WTC11 (cell line): ENCODE data around the gene CRB2. TPM values are rescaled to one million over a fixed set of nuclear protein-coding genes. Genes with fewer than 3 reads are reported as not detected.

Source experiments
- ATAC-seq: fragments of 200-7000 bp; cut with Tn5 transposase; 2 replicates; pipeline ENCODE4 v1.10.0; 2021; ENCODE audit warnings: mild to moderate bottlenecking, moderate library complexity
- CTCF ChIA-PET: fragments of 300-600 bp; sonication (Branson Sonifier 250); formaldehyde crosslinking; loops from one replicate; lab custom pipeline; 2021; ENCODE audit warnings: antibody characterized with exemption; lab: Charles Lee
- POLR2A ChIA-PET: fragments of 350-600 bp; sonication (Branson Sonifier 250); formaldehyde crosslinking; loops from one replicate; lab custom pipeline; 2021; ENCODE audit warnings: antibody characterized with exemption; lab: Charles Lee
- DNase-seq: peaks from one replicate; pipeline ENCODE4 v3.0.0; 2021; ENCODE audit warnings: low spot score
- H3K27ac Mint-ChIP-seq: 2 replicates; pipeline ENCODE4 v1.8.0; 2021; ENCODE audit warnings: mixed read lengths
- H3K27me3 Mint-ChIP-seq: 2 replicates; pipeline ENCODE4 v1.8.0; 2021; ENCODE audit warnings: low read depth, mild to moderate bottlenecking, moderate library complexity, mixed read lengths
- H3K36me3 Mint-ChIP-seq: 2 replicates; pipeline ENCODE4 v1.8.0; 2021; ENCODE audit warnings: mixed read lengths
- H3K4me1 Mint-ChIP-seq: 2 replicates; pipeline ENCODE4 v1.8.0; 2022; ENCODE audit warnings: mixed read lengths
- H3K4me3 Mint-ChIP-seq: 2 replicates; pipeline ENCODE4 v1.8.0; 2021; ENCODE audit warnings: mild to moderate bottlenecking, moderate library complexity, mixed read lengths
- H3K9me3 Mint-ChIP-seq: 2 replicates; pipeline ENCODE4 v1.8.0; 2021; ENCODE audit warnings: mixed read lengths
- AR ChIP-seq: fragments of 250-450 bp; sonication (Bioruptor Pico); IDR thresholded peaks from 2 replicates; pipeline ENCODE4 v1.9.0; 2021; ENCODE audit warnings: mild to moderate bottlenecking
- CREB1 ChIP-seq: sonication (generic); formaldehyde crosslinking; IDR thresholded peaks from 2 replicates; pipeline ENCODE4 v1.8.0; 2023; ENCODE audit warnings: mild to moderate bottlenecking, missing genetic modification reagents
- CTCF ChIP-seq: fragments of 200-600 bp; IDR thresholded peaks from 2 replicates; pipeline ENCODE4 v1.8.0; 2022; ENCODE audit warnings: antibody characterized with exemption
- ERG ChIP-seq: fragments of 250-450 bp; sonication (Bioruptor Pico); IDR thresholded peaks from 2 replicates; pipeline ENCODE4 v1.8.0; 2021; ENCODE audit warnings: mild to moderate bottlenecking
- IRF1 ChIP-seq: sonication (generic); formaldehyde crosslinking; IDR thresholded peaks from 2 replicates; pipeline ENCODE4 v1.8.0; 2023; ENCODE audit warnings: missing genetic modification reagents
- MAX ChIP-seq: sonication (generic); formaldehyde crosslinking; IDR thresholded peaks from 2 replicates; pipeline ENCODE4 v1.8.0; 2022; ENCODE audit warnings: mild to moderate bottlenecking, missing genetic modification reagents
- ZBTB43 ChIP-seq: sonication (generic); formaldehyde crosslinking; IDR thresholded peaks from 2 replicates; pipeline ENCODE4 v1.8.1; 2023; ENCODE audit warnings: mild to moderate bottlenecking, missing genetic modification reagents
- ZNF219 ChIP-seq: sonication (generic); formaldehyde crosslinking; IDR thresholded peaks from 2 replicates; pipeline ENCODE4 v1.8.0; 2023; ENCODE audit warnings: missing genetic modification reagents, mild to moderate bottlenecking, borderline replicate concordance
- ZNF317 ChIP-seq: sonication (generic); formaldehyde crosslinking; IDR thresholded peaks from 2 replicates; pipeline ENCODE4 v1.8.1; 2023; ENCODE audit warnings: low read depth, mild to moderate bottlenecking, moderate library complexity, missing genetic modification reagents, borderline replicate concordance
- ZNF396 ChIP-seq: fragments of 250-450 bp; sonication (Bioruptor Pico); IDR thresholded peaks from 2 replicates; pipeline ENCODE4 v1.8.0; 2021; ENCODE audit warnings: mild to moderate bottlenecking, moderate library complexity, borderline replicate concordance
- ZNF416 ChIP-seq: fragments of 250-450 bp; sonication (Bioruptor Pico); IDR thresholded peaks from 2 replicates; pipeline ENCODE4 v1.9.0; 2021; ENCODE audit warnings: mild to moderate bottlenecking, inconsistent platforms
- ZNF532 ChIP-seq: fragments of 250-450 bp; sonication (Bioruptor Pico); IDR thresholded peaks from 2 replicates; pipeline ENCODE4 v1.9.0; 2021; ENCODE audit warnings: mild to moderate bottlenecking, borderline replicate concordance
- total RNA-seq: library from RNA; stranded (reverse); gene quantifications from 3 replicates; pipeline ENCODE4 v1.2.3, GENCODE V29; 2021

Gene CRB2
- total RNA-seq, 1 experiment from 2014 or later, result 3.5 TPM

- POLR2A ChIA-PET, result no interaction called here
- Mint-ChIP-seq H3K9me3 (no peaks in the 10 kb centered on the region), H3K4me3 (no peak overlapping the region), H3K36me3 (no peaks in the 10 kb centered on the region), H3K27ac (no peak overlapping the region), H3K27me3 (peaks cover 39% of the 10 kb centered on the region), H3K4me1 (peaks cover 14% of the 10 kb centered on the region)
- CTCF ChIA-PET, result interaction anchor here (0.8 to 2.5 kb wide), 6 partner anchors 14 to 665 kb away, joined by 3 to 9 read pairs (median 4); no protein-coding TSS in a partner anchor
- DNase-seq (no peak), ATAC-seq (peak; percentile 4; the same call in 1 of the 2 replicates)
- no peak for TF ChIP-seq IRF1 (CRISPR knock-in tag)
- TF ChIP-seq MAX, result no peak
- no peak for TF ChIP-seq ZBTB43 (CRISPR knock-in tag)
- no peak for TF ChIP-seq ZNF532 (CRISPR knock-in tag)
- TF ChIP-seq ZNF416 (CRISPR knock-in tag), result no peak
- no peak for TF ChIP-seq ZNF219
- TF ChIP-seq ERG (CRISPR knock-in tag), result no peak
- TF ChIP-seq AR (CRISPR knock-in tag), result no peak
Observed at GRCh38 chr9:123375469-123376132, 19.6 kb downstream of the CRB2 start.

GRCh38 chr9:123376218-123377071, 20.4 kb downstream of the CRB2 start:
- ATAC-seq (no peak), DNase-seq (no peak)
- POLR2A ChIA-PET, result no interaction called here
- CTCF ChIA-PET, result interaction anchor here (0.5 to 2.5 kb wide), 6 partner anchors 10 to 664 kb away, joined by 3 to 9 read pairs (median 4); no protein-coding TSS in a partner anchor
- H3K4me3 Mint-ChIP-seq, result no peak overlapping the region
- TF ChIP-seq CREB1 (no peak), ZNF396 (CRISPR knock-in tag) (no peak), CTCF (no peak), ZNF317 (CRISPR knock-in tag) (no peak)
- H3K27ac Mint-ChIP-seq, result no peak overlapping the region
- H3K36me3 Mint-ChIP-seq, result no peaks in the 10 kb centered on the region
- no peaks in the 10 kb centered on the region for H3K9me3 Mint-ChIP-seq
- peaks cover 14% of the 10 kb centered on the region for H3K4me1 Mint-ChIP-seq
- H3K27me3 Mint-ChIP-seq, result peaks cover 35% of the 10 kb centered on the region
